GM18909 (cell line): ENCODE results near the gene NPC1L1.

Source experiments
- ATAC-seq: cut with Tn5 transposase; IDR thresholded peaks from one replicate; pipeline ENCODE4 v1.9.1; 2021; ENCODE audit warnings: mild to moderate bottlenecking; ENCODE audit not compliant: unreplicated experiment, poor library complexity

The NPC1L1 gene, protein sequence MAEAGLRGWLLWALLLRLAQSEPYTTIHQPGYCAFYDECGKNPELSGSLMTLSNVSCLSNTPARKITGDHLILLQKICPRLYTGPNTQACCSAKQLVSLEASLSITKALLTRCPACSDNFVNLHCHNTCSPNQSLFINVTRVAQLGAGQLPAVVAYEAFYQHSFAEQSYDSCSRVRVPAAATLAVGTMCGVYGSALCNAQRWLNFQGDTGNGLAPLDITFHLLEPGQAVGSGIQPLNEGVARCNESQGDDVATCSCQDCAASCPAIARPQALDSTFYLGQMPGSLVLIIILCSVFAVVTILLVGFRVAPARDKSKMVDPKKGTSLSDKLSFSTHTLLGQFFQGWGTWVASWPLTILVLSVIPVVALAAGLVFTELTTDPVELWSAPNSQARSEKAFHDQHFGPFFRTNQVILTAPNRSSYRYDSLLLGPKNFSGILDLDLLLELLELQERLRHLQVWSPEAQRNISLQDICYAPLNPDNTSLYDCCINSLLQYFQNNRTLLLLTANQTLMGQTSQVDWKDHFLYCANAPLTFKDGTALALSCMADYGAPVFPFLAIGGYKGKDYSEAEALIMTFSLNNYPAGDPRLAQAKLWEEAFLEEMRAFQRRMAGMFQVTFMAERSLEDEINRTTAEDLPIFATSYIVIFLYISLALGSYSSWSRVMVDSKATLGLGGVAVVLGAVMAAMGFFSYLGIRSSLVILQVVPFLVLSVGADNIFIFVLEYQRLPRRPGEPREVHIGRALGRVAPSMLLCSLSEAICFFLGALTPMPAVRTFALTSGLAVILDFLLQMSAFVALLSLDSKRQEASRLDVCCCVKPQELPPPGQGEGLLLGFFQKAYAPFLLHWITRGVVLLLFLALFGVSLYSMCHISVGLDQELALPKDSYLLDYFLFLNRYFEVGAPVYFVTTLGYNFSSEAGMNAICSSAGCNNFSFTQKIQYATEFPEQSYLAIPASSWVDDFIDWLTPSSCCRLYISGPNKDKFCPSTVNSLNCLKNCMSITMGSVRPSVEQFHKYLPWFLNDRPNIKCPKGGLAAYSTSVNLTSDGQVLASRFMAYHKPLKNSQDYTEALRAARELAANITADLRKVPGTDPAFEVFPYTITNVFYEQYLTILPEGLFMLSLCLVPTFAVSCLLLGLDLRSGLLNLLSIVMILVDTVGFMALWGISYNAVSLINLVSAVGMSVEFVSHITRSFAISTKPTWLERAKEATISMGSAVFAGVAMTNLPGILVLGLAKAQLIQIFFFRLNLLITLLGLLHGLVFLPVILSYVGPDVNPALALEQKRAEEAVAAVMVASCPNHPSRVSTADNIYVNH (N-terminal part only)

GRCh38 chr7:44541028-44541869 is at the start of gene NPC1L1:
TSS of gene NPC1L1 (minus strand) at chr7:44541330. CDS start at chr7:44541259, 71 bp downstream.
- no peak for ATAC-seq

- ATAC-seq = no peak
Observed at GRCh38 chr7:44590910-44591309, 49.8 kb upstream of the NPC1L1 start.

- ATAC-seq = no peak
Observed at GRCh38 chr7:44587843-44588711, 46.9 kb upstream of the NPC1L1 start.

DNA sequence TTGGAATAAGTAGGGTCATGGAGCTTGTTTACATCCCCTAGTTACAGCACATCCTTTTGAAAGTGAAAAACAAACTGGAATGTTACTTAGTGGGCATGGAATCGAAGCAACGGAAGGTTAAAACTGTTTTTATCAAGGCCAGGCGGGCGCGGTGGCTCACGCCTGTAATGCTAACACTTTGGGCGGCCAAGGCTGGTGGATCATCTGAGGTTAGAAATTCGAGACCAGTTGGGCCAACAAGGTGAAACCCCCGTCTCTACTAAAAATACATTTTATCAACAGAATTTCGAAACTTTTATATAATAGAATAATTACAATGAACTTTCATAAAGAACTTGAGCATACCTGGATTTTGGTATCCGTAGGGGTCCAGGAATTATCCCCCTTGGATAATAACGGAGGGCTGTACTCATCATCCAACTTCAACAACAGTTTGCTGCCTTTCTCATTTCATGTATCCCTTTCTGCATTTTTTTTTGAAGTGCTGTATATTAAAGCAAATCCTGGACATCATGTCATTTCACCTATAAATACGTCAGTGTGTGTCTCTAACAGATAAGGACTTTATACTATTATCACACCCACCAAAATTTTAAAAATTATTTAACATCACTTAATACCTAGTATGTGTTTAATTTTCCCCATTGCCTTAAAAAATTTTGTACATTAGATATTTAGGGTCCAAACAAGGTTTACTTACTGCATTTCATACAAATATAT is 42.2 kb upstream of the NPC1L1 start:
- ATAC-seq = no peak

- ATAC-seq = peak; percentile 93
Observed at GRCh38 chr7:44581879-44582603, 40.9 kb upstream of the NPC1L1 start, which contains the start of gene TMED4. TSS of gene TMED4 (minus strand) at chr7:44582231. CDS start at chr7:44582206, 25 bp downstream.

DNA sequence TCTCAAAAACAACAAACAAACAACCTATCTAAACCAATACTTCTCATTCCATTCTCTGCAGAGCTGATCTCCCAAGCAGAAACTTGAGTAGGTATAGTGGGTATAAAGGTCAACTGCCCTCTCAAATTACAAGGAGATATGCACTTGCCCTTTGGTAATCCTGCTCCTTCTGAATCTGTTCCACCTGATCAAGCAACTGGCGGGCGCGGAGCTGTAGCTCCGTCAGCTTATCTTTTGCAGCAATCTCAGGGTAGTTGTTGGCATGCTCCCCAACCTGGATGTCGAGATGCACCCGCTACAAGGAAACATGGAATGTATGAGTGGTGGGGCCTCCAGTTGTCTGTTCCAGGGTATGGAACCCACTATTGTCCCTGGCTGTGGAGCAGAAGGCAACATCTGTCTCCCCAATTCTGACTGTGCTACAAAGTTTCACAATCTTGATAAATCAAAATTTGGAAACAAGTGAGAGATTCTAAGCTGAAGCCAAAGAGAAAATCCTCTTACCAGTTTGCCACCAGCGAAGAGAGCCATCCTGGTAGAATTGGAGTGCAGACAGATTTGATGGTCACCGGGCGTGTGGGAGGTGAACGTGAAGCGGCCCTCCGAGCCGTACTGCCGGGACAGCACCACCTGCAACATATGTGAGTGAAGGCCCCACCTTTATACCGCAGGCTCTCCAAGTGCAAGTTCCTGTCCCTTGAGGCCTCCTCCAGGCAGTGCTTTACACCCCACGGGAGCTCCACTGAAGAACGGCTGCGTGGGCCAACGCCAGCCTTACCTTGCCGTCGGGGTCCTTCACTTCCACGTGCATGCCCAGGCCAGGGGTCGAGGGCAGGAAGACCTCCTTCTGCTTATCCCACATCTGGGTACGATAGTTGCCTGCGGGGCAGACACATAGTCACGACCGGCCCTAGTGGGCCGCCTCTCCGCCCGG is 40.1 kb upstream of the NPC1L1 start:
- ATAC-seq = peak; percentile 24

DNA sequence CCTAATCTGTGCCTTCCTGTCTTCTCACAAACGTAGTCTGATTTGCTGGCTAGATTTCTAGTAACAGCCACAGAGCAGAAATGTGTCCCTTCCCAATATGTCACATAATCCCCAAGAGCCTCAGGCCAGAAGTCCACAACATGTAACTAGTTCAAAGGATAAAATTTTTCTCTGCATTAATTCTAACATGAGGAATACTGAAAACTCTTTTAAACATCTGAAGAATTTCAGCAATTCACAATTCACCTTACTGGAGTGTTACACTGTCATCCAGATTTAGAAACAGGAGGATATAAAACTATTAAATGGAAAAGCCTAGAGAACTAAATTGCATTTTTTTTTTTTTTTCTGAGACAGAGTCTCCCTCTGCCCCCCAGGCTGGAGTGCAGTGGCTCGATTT is 35.1 kb upstream of the NPC1L1 start:
- no peak for ATAC-seq

DNA sequence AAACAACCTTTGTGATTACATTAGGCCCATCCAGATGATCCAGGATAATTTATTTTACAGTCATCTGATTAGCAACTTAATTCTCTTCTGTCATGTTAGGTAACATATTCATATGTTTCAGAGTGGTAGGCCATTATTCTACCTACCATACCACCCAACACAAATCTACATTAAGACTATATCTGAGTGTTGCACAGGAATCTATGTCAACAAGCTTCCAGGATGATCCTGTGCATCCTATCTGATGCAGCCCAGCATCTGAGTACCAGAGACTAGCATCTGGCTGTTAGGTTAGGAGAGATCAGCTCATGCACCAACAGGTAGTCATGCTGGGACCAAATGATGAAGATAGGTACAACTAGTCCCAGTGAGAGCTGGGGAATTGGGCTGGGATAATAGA is 33.9 kb upstream of the NPC1L1 start:
- ATAC-seq = no peak

DNA sequence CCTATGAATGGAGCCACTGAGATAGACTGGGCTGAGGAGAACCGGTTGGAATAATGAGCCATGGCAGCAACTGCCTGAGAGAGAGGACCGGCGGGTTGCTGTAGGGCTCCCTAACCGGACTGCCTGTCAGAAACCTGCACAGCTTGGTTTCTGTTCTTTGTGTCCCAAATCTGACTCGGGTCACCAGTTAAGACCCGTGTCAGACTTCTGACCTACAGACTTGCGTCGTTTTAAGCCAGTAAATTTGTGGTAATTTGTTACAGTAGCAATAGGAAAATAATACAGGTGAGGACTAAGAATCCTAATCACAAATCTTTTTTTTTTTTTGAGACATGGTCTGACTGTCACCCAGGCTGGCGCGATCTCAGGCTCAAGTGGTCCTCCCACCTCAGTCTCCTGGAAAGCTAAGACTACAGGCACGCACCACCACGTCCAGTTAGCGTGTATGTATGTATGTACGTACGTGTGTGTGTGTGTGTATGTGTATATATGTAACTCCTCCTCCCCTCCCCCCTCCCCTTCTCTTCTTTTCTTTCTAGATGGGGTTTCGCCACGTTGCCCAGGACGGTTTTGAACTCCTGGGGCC is 33.2 kb upstream of the NPC1L1 start:
- ATAC-seq = no peak

DNA sequence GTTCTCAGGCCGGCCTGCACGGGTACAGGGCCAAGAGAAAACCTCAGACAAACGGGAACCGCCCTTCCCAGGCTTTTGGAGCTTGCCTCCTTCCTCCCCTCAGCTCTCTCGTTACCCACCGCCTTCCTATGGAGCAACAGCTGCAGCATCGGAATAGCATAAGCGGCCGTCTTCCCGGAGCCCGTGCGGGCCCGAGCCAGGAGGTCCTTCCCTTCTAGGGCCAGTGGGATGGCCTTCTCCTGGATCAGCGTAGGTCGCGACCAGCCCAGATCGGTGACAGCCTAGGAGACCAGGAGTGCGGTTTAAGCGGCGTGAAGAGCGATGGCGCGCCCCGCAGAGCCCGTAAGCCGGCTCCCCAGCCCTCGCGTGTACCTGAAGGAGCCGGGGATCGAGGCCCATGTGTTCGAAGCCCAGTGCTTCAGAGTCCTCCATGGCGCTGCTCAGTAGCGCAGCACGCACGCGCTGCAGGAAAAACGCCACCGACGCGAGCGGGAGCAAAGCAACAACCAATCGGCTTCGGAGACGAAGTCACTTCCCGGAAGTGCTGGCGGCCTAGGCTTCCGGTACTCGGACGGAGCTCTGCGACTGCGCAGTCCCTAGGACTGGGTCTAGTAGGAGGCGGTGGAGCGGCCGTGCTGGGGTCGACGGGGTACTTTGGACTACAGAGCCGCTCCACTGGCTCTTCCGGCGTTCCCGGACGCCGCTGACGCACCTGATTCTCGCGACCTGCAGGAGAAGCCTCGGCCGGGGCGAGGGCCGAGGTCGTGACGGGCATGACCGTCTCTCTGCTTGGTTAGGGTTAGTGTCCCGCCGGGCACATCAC is 32.5 kb upstream of the NPC1L1 start, which contains the start of gene DDX56:
DDX56 (minus strand) TSS at position 445 of the 823 bp plus-strand sequence; CDS start at position 432, 13 bp downstream.
- ATAC-seq = peak; percentile 94

DNA sequence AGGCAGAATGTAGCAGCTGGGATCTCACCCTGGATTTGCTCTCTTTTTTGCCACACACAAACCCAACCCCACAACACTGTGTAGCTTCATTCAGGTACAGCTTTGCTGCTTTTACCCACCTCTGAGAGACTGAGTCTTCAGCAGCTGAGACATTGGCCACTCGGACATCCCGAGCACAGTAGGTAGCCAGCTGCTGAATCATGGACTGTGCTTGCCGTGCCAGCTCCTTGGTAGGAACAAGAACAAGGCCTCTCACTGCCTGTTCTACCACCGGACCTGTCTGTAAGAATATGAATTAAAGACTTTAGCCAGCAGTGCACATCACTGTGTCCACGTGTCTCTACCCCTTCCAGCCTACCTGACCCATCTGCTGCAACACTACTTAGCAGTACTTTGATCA is 31.6 kb upstream of the NPC1L1 start:
- no peak for ATAC-seq

GRCh38 chr7:44569959-44570358 is 28.8 kb upstream of the NPC1L1 start:
- ATAC-seq = no peak

DNA sequence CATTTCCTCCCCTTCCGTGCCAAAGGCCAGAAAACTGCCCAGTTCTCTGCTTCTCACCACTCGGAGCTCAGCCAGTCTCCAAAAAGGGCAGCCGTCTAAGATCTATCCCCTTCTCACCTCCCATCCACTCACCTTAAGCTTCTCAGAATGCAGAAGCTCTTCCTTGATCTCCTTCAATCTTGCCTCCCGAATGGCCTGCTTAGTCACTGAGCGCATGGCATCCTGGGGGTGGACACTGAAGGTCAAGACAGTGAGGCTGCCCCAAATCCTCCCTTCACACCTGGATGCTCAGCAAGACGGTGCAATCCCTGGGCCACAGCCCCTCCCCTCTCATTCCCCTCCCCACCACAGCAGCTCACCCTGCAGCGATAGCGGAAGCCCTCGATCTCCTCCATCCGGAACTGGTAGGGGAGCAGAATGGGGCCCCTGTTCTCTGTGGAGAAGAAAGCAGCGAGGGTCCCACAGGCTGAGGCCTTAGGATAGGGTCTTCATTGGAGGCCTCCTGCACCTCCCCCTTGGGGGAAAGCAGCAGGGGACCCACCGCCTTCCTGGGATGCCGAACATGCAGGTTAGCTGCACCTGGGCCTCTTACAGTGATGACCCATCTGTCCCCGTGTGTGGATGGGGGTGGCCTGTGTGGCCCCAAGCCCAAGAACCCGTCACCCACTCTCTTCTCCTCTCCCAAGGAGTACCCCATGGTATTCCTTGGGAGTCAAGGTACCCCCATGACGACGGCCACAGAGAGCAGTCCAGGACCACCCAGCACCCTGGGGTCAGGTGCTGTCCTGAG is 27.8 kb upstream of the NPC1L1 start:
- ATAC-seq = no peak

DNA sequence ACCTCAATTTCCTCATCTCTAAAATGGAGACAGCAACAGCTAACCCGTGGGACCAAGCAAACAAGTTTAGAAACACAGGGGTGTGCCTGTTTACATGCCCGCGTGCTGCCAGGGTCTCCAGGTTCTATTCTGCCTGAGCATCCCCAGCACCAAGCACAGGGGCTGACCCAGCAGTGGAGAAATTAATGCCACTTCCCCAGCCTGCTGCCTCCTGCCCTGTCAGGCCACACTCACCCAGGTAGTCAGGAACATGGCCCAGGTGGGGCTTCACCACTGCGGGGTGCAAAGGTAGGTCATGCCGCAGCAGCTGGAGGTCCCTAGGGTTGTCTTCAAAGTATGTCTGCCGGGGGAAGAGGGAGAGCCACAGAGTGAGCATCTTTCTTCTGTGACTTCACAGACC is 26.8 kb upstream of the NPC1L1 start:
- ATAC-seq = no peak
